Suprapubic skin (tissue), 4 donors: ENCODE results near the gene C19orf38. TPM values are rescaled to one million over a fixed set of nuclear protein-coding genes. Genes with fewer than 3 reads are reported as not detected.

Experiments used
- DNase-seq, 2 donors: peaks; one replicate each; pipeline ENCODE4 v3.0.0-alpha.2; 2019; ENCODE audit warnings: low spot score in 2 of 2
- H3K27ac ChIP-seq: fragments of 200-600 bp; sonication (generic); one replicate; pipeline ENCODE4 v1.5.1; 2019
- H3K27me3 ChIP-seq: fragments of 200-600 bp; sonication (generic); one replicate; pipeline ENCODE4 v1.5.1; 2019
- H3K36me3 ChIP-seq: fragments of 200-600 bp; sonication (generic); one replicate; pipeline ENCODE4 v1.5.1; 2019
- H3K4me1 ChIP-seq: fragments of 200-600 bp; sonication (generic); one replicate; pipeline ENCODE4 v1.5.1; 2019
- H3K4me3 ChIP-seq: fragments of 200-600 bp; sonication (generic); one replicate; pipeline ENCODE4 v1.5.1; 2019; ENCODE audit warnings: mild to moderate bottlenecking
- H3K9me3 ChIP-seq: fragments of 200-600 bp; sonication (generic); one replicate; pipeline ENCODE4 v1.5.1; 2019
- CTCF ChIP-seq, 2 donors: fragments of 200-600 bp in 1 of 2; fragments of 450-650 bp in 1 of 2; sonication (generic) in 1 of 2; IDR thresholded peaks; one replicate each; pipeline ENCODE4 v1.5.1; 2016 to 2019; ENCODE audit warnings: antibody characterized with exemption in 2 of 2, mild to moderate bottlenecking in 1 of 2, moderate library complexity in 1 of 2
- EP300 ChIP-seq: sonication (generic); formaldehyde crosslinking; IDR thresholded peaks from one replicate; pipeline ENCODE4 v1.6.1; 2017; ENCODE audit warnings: antibody characterized with exemption
- POLR2A ChIP-seq, 2 donors: fragments of 450-650 bp; IDR thresholded peaks; one replicate each; pipeline ENCODE4 v1.6.1; 2017; ENCODE audit warnings: antibody characterized with exemption in 2 of 2, mild to moderate bottlenecking in 2 of 2, moderate library complexity in 2 of 2
- POLR2AphosphoS5 ChIP-seq, 3 donors: sonication (generic); formaldehyde crosslinking; IDR thresholded peaks; one replicate each; pipeline ENCODE4 v1.6.1; 2017; ENCODE audit warnings: antibody characterized with exemption in 3 of 3
- WGBS: methylation state at CpG from one replicate; pipeline ENCODE4 v1.1.5; 2018; 5-methylcytosine and 5-hydroxymethylcytosine counted together
- total RNA-seq, 4 donors: library from RNA; depleted of rRNA; stranded (reverse); fragments of >200 nt; gene quantifications; one replicate each; pipeline ENCODE4 v1.1.0, GENCODE V29; 2016

C19orf38 gene
- total RNA-seq, 4 donors from 2014 or later = 1.7 TPM; not detected in 3

DNA sequence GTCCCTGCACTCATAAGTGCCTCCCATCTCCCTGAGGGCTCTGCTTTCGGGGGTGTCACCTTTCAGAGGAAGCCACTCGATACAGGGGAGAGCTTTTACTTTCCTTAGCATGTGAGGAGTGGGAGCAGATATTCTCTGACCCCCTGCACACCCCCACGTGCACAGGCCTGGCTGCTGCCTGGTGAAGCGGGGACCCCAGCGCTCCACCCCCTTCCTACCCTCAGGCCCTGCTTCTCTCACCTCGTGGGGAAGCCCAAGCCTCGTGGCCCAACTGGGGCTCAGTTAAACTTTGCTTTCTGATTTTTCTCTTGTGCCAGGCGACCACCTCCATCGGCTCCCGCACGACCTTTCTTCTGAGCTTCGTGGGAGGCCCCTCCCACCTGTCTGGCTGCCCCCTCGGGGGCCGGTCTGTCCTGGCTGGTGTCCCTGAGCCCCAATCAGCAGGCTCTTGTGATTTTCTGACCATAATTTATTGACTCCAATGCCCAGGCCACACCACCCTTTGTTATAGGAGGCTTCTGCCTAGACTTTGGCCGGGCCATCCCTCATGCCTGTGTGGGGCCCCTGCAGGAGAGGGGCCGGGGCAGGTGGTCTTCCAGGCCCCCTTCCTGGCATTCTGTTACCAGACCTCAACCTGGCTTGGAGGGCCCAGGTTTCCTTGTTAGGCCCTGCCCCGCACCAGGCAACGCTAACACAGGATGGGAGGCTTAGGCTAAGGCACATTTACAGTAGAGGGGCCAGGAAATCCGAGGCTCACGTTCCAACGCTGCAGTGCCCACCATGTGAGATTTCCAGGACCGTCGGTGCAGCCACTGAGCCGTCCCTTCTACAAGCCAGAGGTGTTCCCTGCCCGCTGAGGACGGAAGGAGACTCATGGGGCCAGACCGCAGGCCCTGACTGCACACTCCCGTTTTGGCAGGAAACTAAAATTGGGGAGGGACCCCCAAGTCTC, 16.0 kb upstream of the C19orf38 start:
- TF ChIP-seq EP300 (no peak), POLR2A (IDR thresholded peaks at IDR 0.05) (no peak), POLR2AphosphoS5 (IDR thresholded peaks at IDR 0.05) (no peak), CTCF (IDR thresholded peaks at IDR 0.05) (no peak)
- no peak for DNase-seq
- no peaks in the 10 kb centered on the region for H3K27me3 ChIP-seq
- WGBS = 79% methylated on average over 21 of the region's 28 CpGs
- H3K27ac ChIP-seq = no peak overlapping the region
- H3K4me1 ChIP-seq = peaks cover 17% of the 10 kb centered on the region
- peaks cover 65% of the 10 kb centered on the region for H3K36me3 ChIP-seq
- no peak overlapping the region for H3K4me3 ChIP-seq
- no peaks in the 10 kb centered on the region for H3K9me3 ChIP-seq

GRCh38 chr19:10832939-10833296, 15.3 kb upstream of the C19orf38 start:
- Histone ChIP-seq H3K9me3 (no peaks in the 10 kb centered on the region), H3K4me3 (no peak overlapping the region), H3K36me3 (peaks cover 58% of the 10 kb centered on the region), H3K4me1 (peaks cover 17% of the 10 kb centered on the region), H3K27ac (no peak overlapping the region), H3K27me3 (no peaks in the 10 kb centered on the region)
- WGBS = 90% methylated on average over 20 of the region's 20 CpGs
- TF ChIP-seq POLR2AphosphoS5 (IDR thresholded peaks at IDR 0.05) = no peak
- TF ChIP-seq POLR2A (IDR thresholded peaks at IDR 0.05) = no peak
- no peak for TF ChIP-seq CTCF (IDR thresholded peaks at IDR 0.05)
- TF ChIP-seq EP300 = no peak
- no peak for DNase-seq

- no peak for DNase-seq
- peaks cover 17% of the 10 kb centered on the region for H3K4me1 ChIP-seq
- 42% methylated on average over 32 of the region's 32 CpGs for WGBS
Measured at GRCh38 chr19:10835089-10835753, 13.0 kb upstream of the C19orf38 start.

DNA sequence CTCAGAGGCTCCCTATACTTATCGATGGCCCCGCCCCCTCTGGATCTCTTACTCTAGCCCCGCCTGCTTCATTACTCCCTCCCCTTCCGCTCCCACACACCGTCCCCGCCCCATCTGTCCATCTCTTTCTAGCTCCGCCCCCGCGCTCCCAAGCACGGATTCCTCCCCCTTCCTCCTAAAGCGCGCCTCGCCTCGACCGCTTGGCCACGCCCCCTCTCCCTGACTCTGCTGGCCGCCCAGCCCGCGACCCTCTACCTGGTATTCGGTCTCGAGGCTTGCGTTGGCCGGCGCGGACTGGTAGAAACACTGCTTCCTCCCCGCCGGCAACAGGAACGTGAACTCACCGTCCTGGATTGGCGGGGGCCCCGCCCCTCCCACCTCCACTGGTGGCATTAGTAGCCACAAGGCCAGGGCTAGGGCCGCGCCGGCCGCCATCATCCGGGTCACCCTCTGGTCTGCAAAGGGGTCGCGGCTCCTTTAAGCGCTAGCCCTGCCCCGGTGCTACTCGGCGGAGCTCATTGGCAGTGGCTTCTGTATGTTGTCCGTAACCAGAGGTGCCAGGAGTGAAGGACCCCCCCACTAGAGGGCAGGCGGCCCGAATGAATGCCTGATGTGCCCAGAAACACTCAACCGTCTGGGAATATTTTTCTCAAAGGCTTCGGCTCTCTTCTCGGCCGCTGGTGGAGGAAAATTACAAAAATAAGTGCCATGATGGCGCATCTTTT, 12.3 kb upstream of the C19orf38 start, which contains the start of gene TMED1:
Gene TMED1 (minus strand): TSS at position 459 of the 725 bp plus-strand sequence. CDS start 21 bp downstream, at position 438.
- under 1% methylated on average over 39 of the region's 50 CpGs for WGBS
- H3K4me3 ChIP-seq = peak within 1 kb of the TSS; percentile 81
- peak; percentile 100 for DNase-seq

More at GRCh38 chr19:10835089-10835753, 13.0 kb upstream of the C19orf38 start:
- Histone ChIP-seq H3K4me3 (peak overlapping the region; percentile 81), H3K27ac (peak overlapping the region; percentile 99), H3K9me3 (no peaks in the 10 kb centered on the region), H3K36me3 (peaks cover 37% of the 10 kb centered on the region), H3K27me3 (no peaks in the 10 kb centered on the region)
- no peak for TF ChIP-seq CTCF (IDR thresholded peaks at IDR 0.05)
- no peak for TF ChIP-seq EP300

More for the DNA sequence above, 12.3 kb upstream of the C19orf38 start, which contains the start of gene TMED1:
- peak in 2 of 3 donors; percentile 81 to 89 for TF ChIP-seq POLR2AphosphoS5 (IDR thresholded peaks at IDR 0.05)
- peak in 1 of 2 donors; percentile 8 for TF ChIP-seq CTCF (IDR thresholded peaks at IDR 0.05)
- TF ChIP-seq POLR2A (IDR thresholded peaks at IDR 0.05) = no peak
- TF ChIP-seq EP300 = no peak
- H3K27me3 ChIP-seq = no peaks in the 10 kb centered on the region
- no peaks in the 10 kb centered on the region for H3K9me3 ChIP-seq
- H3K36me3 ChIP-seq = peaks cover 30% of the 10 kb centered on the region
- H3K4me1 ChIP-seq = peaks cover 17% of the 10 kb centered on the region
- peak within 1 kb of the TSS; percentile 99 for H3K27ac ChIP-seq
